HL-60 (cell line): ENCODE data around the gene SIRT1.

ENCODE experiments used
- DNase-seq, 2 experiments: peaks; one replicate each; pipeline ENCODE4 v3.0.0-alpha.2; 2010 to 2020; ENCODE audit warnings: low read depth in 1 of 2, low spot score in 1 of 2
- H3K27ac ChIP-seq: fragments of 250-450 bp; sonication (Bioruptor Pico); replicated peaks from 2 replicates; pipeline ENCODE4 v1.5.1; 2020; ENCODE audit warnings: mild to moderate bottlenecking, moderate library complexity
- H3K27me3 ChIP-seq: fragments of 250-450 bp; sonication (Bioruptor Pico); 2 replicates; pipeline ENCODE4 v1.5.1; 2021; ENCODE audit warnings: mild to moderate bottlenecking, moderate library complexity; ENCODE audit not compliant: insufficient read depth, poor library complexity, severe bottlenecking
- H3K4me3 ChIP-seq: replicated peaks from 2 replicates; pipeline ENCODE4 v1.5.1; 2011; ENCODE audit warnings: mild to moderate bottlenecking, control low read depth, low read length; ENCODE audit not compliant: insufficient read depth
- GABPA ChIP-seq: IDR thresholded peaks from 2 replicates; pipeline ENCODE4 v1.6.1; 2012; ENCODE audit warnings: low read depth
- POLR2AphosphoS5 ChIP-seq: IDR thresholded peaks from 2 replicates; pipeline ENCODE4 v1.6.1; 2012; ENCODE audit warnings: low read depth
- REST ChIP-seq: IDR thresholded peaks from 2 replicates; pipeline ENCODE4 v1.6.1; 2012; ENCODE audit warnings: low read depth; ENCODE audit not compliant: insufficient replicate concordance
- SPI1 ChIP-seq: IDR thresholded peaks from 2 replicates; pipeline ENCODE4 v1.6.1; 2012; ENCODE audit warnings: low read depth, mild to moderate bottlenecking, borderline replicate concordance
- TF ChIP-seq, protein P1 (sequence below): IDR thresholded peaks from one replicate; pipeline ENCODE4 v1.5.1; 2011; ENCODE audit warnings: low read length, control low read depth, inconsistent platforms; ENCODE audit not compliant: insufficient read depth

Gene SIRT1

DNA sequence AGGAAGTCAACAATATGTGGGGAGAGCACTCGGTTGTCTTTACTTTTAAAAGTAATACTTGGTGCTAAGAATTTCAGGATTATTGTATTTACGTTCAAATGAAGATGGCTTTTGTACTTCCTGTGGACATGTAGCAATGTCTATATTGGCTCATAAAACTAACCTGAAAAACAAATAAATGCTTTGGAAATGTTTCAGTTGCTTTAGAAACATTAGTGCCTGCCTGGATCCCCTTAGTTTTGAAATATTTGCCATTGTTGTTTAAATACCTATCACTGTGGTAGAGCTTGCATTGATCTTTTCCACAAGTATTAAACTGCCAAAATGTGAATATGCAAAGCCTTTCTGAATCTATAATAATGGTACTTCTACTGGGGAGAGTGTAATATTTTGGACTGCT, 32.7 kb downstream of the SIRT1 start:
- H3K4me3 ChIP-seq = no peak overlapping the region
- H3K27ac ChIP-seq = no peak overlapping the region
- TF ChIP-seq, protein P1, sequence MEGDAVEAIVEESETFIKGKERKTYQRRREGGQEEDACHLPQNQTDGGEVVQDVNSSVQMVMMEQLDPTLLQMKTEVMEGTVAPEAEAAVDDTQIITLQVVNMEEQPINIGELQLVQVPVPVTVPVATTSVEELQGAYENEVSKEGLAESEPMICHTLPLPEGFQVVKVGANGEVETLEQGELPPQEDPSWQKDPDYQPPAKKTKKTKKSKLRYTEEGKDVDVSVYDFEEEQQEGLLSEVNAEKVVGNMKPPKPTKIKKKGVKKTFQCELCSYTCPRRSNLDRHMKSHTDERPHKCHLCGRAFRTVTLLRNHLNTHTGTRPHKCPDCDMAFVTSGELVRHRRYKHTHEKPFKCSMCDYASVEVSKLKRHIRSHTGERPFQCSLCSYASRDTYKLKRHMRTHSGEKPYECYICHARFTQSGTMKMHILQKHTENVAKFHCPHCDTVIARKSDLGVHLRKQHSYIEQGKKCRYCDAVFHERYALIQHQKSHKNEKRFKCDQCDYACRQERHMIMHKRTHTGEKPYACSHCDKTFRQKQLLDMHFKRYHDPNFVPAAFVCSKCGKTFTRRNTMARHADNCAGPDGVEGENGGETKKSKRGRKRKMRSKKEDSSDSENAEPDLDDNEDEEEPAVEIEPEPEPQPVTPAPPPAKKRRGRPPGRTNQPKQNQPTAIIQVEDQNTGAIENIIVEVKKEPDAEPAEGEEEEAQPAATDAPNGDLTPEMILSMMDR = no peak
- no peaks in the 10 kb centered on the region for H3K27me3 ChIP-seq
- no peak for DNase-seq

- no peak overlapping the region for H3K27ac ChIP-seq
- TF ChIP-seq GABPA = no peak
- TF ChIP-seq POLR2AphosphoS5 = no peak
- TF ChIP-seq REST = no peak
- no peak for TF ChIP-seq SPI1
- TF ChIP-seq, protein P1 = no peak
- no peak for DNase-seq
- no peak overlapping the region for H3K4me3 ChIP-seq
- H3K27me3 ChIP-seq = no peaks in the 10 kb centered on the region
These were observed 33.2 kb downstream of the SIRT1 start for GRCh38 chr10:67917679-67918078.

DNA sequence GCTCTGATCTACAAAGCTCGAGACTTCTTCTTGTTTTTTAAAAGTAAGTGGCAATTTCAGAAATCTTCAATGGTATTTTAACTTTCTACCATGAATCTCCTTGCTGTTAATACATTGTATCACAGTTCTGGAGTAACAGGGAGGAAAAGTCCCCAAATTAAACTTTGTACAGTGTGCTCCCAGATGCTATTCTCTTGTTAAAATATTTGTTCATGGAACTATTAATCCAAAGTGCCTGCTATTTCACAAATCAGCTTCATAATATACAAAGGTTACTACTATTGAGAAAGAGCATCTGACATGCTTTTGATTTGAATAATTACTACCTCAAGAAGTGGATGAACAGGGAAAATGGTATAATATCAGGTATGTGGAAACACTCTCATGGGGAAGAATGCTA, 36.6 kb downstream of the SIRT1 start:
- Histone ChIP-seq H3K27ac (no peak overlapping the region), H3K4me3 (no peak overlapping the region), H3K27me3 (no peaks in the 10 kb centered on the region)
- no peak for TF ChIP-seq POLR2AphosphoS5
- TF ChIP-seq REST = no peak
- TF ChIP-seq, protein P1 = no peak
- TF ChIP-seq GABPA = no peak
- no peak for TF ChIP-seq SPI1
- no peak for DNase-seq

- Histone ChIP-seq H3K27me3 (no peaks in the 10 kb centered on the region), H3K4me3 (no peak overlapping the region), H3K27ac (no peak overlapping the region)
- no peak for DNase-seq
- TF ChIP-seq POLR2AphosphoS5 (no peak), REST (no peak), GABPA (no peak), SPI1 (no peak)
- TF ChIP-seq, protein P1 = no peak
These were observed 39.1 kb downstream of the SIRT1 start for GRCh38 chr10:67923551-67923950.
